HEK293 (cell line): ENCODE data around the gene XDH.

ENCODE experiments used
- CTCF ChIA-PET: fragments of 350-600 bp; formaldehyde crosslinking; extraction: SDS; loops from one replicate; lab custom pipeline; 2021; ENCODE audit warnings: antibody characterized with exemption; lab: Yijun Ruan, JAX
- POLR2A ChIA-PET: fragments of 300-600 bp; formaldehyde crosslinking; extraction: SDS; loops from one replicate; lab custom pipeline; 2020; ENCODE audit warnings: antibody characterized with exemption, inconsistent platforms; lab: Yijun Ruan, JAX
- H3K27ac ChIP-seq: fragments of 200-500 bp; sonication (Bioruptor generic); 2 replicates; pipeline ENCODE4 v1.5.1; 2014; ENCODE audit warnings: low read depth, low read length, control low read depth, inconsistent platforms; ENCODE audit errors: extremely low read depth
- H3K36me3 ChIP-seq, 2 experiments: fragments of 200-500 bp in 1 of 2; sonication (Bioruptor generic) in 1 of 2; 1 replicate in 1 of 2; 2 replicates in 1 of 2; pipeline ENCODE4 v1.5.1; 2014 to 2017; ENCODE audit warnings: inconsistent platforms in 2 of 2, low read length in 2 of 2; ENCODE audit not compliant: control insufficient read depth in 2 of 2, insufficient read depth in 1 of 2
- H3K4me1 ChIP-seq: fragments of 200-500 bp; sonication (Bioruptor generic); 2 replicates; pipeline ENCODE4 v1.5.1; 2014; ENCODE audit warnings: mild to moderate bottlenecking, low read length, inconsistent platforms; ENCODE audit not compliant: control insufficient read depth, insufficient read depth
- H3K4me3 ChIP-seq: 2 replicates; pipeline ENCODE4 v1.5.1; 2011; ENCODE audit warnings: low read depth, mild to moderate bottlenecking, control low read depth, low read length, moderate library complexity
- H3K9me3 ChIP-seq: fragments of 200-500 bp; sonication (Bioruptor generic); 2 replicates; pipeline ENCODE4 v1.5.1; 2014; ENCODE audit warnings: low read depth, low read length, inconsistent platforms; ENCODE audit not compliant: control insufficient read depth, insufficient read depth
- HOXD13 ChIP-seq: sonication (generic); formaldehyde crosslinking; IDR thresholded peaks from 2 replicates; pipeline ENCODE4 v1.8.0; 2022; ENCODE audit warnings: missing genetic modification reagents, borderline replicate concordance
- KLF7 ChIP-seq: fragments of 450-650 bp; formaldehyde crosslinking; IDR thresholded peaks from 2 replicates; pipeline ENCODE4 v1.5.1; 2016; ENCODE audit warnings: missing biosample characterization, missing genetic modification characterization, borderline replicate concordance
- MZF1 ChIP-seq: fragments of 450-650 bp; formaldehyde crosslinking; IDR thresholded peaks from 2 replicates; pipeline ENCODE4 v1.5.1; 2017; ENCODE audit warnings: missing biosample characterization, missing genetic modification characterization, borderline replicate concordance
- PRDM1 ChIP-seq: fragments of 450-650 bp; formaldehyde crosslinking; IDR thresholded peaks from 2 replicates; pipeline ENCODE4; 2016; ENCODE audit warnings: missing biosample characterization, missing genetic modification characterization
- SETDB1 ChIP-seq: IDR thresholded peaks from one replicate; pipeline ENCODE4 v1.6.1; 2017; ENCODE audit warnings: mild to moderate bottlenecking, low read length, moderate library complexity, mixed read lengths; ENCODE audit not compliant: insufficient read length
- YY2 ChIP-seq: fragments of 450-650 bp; formaldehyde crosslinking; IDR thresholded peaks from 2 replicates; pipeline ENCODE4 v1.5.1; 2016; ENCODE audit warnings: missing biosample characterization, missing genetic modification characterization
- ZBTB21 ChIP-seq: fragments of 450-650 bp; formaldehyde crosslinking; IDR thresholded peaks from 2 replicates; pipeline ENCODE4 v1.5.1; 2017; ENCODE audit warnings: missing biosample characterization, missing genetic modification characterization
- ZFP69B ChIP-seq: fragments of 450-650 bp; formaldehyde crosslinking; IDR thresholded peaks from 2 replicates; pipeline ENCODE4 v1.5.1; 2016; ENCODE audit warnings: missing biosample characterization, missing genetic modification characterization
- ZNF114 ChIP-seq: fragments of 450-650 bp; formaldehyde crosslinking; IDR thresholded peaks from 2 replicates; pipeline ENCODE4 v1.5.0; 2017; ENCODE audit warnings: missing biosample characterization, missing genetic modification characterization
- ZNF19 ChIP-seq: fragments of 450-650 bp; formaldehyde crosslinking; IDR thresholded peaks from 2 replicates; pipeline ENCODE4; 2016; ENCODE audit warnings: missing biosample characterization, missing genetic modification characterization, low read depth
- ZNF214 ChIP-seq: fragments of 450-650 bp; formaldehyde crosslinking; IDR thresholded peaks from 2 replicates; pipeline ENCODE4 v1.5.1; 2017; ENCODE audit warnings: missing biosample characterization, mild to moderate bottlenecking, missing genetic modification characterization, borderline replicate concordance
- ZNF223 ChIP-seq: fragments of 450-650 bp; formaldehyde crosslinking; IDR thresholded peaks from 2 replicates; pipeline ENCODE4 v1.5.1; 2016; ENCODE audit warnings: missing biosample characterization, missing genetic modification characterization
- ZNF394 ChIP-seq: fragments of 450-650 bp; formaldehyde crosslinking; IDR thresholded peaks from 2 replicates; pipeline ENCODE4 v1.5.1; 2016; ENCODE audit warnings: missing biosample characterization, missing genetic modification characterization, mild to moderate bottlenecking, moderate library complexity, borderline replicate concordance
- ZNF571 ChIP-seq: fragments of 450-650 bp; formaldehyde crosslinking; IDR thresholded peaks from 2 replicates; pipeline ENCODE4 v1.5.0; 2017; ENCODE audit warnings: missing biosample characterization, missing genetic modification characterization
- ZNF585B ChIP-seq: fragments of 450-650 bp; formaldehyde crosslinking; IDR thresholded peaks from 2 replicates; pipeline ENCODE4 v1.5.1; 2016; ENCODE audit warnings: missing biosample characterization, missing genetic modification characterization
- ZNF701 ChIP-seq: fragments of 450-650 bp; formaldehyde crosslinking; IDR thresholded peaks from 2 replicates; pipeline ENCODE4 v1.5.1; 2016; ENCODE audit warnings: missing biosample characterization, missing genetic modification characterization
- ZSCAN16 ChIP-seq: fragments of 450-650 bp; formaldehyde crosslinking; IDR thresholded peaks from 2 replicates; pipeline ENCODE4 v1.5.1; 2016; ENCODE audit warnings: missing biosample characterization, missing genetic modification characterization
- ZSCAN23 ChIP-seq: fragments of 450-650 bp; formaldehyde crosslinking; IDR thresholded peaks from 2 replicates; pipeline ENCODE4 v1.5.1; 2016; ENCODE audit warnings: missing biosample characterization, missing genetic modification characterization
- ZSCAN30 ChIP-seq: fragments of 450-650 bp; IDR thresholded peaks from 2 replicates; pipeline ENCODE4 v1.5.1; 2018; ENCODE audit warnings: missing biosample characterization, mild to moderate bottlenecking, missing genetic modification characterization, moderate library complexity
- TF ChIP-seq, protein P1 (sequence below): fragments of 450-650 bp; formaldehyde crosslinking; IDR thresholded peaks from 2 replicates; pipeline ENCODE4 v1.5.1; 2016; ENCODE audit warnings: missing biosample characterization, missing genetic modification characterization
- TF ChIP-seq, protein P2 (sequence below): fragments of 450-650 bp; formaldehyde crosslinking; IDR thresholded peaks from 2 replicates; pipeline ENCODE4 v1.5.1; 2016; ENCODE audit warnings: missing biosample characterization, missing genetic modification characterization
- TF ChIP-seq, protein P3 (sequence below): fragments of 450-650 bp; formaldehyde crosslinking; IDR thresholded peaks from 2 replicates; pipeline ENCODE4 v1.5.1; 2016; ENCODE audit warnings: missing biosample characterization, missing genetic modification characterization
- TF ChIP-seq, protein P4 (sequence below): fragments of 450-650 bp; formaldehyde crosslinking; optimal IDR thresholded peaks from 2 replicates; pipeline ENCODE3; 2016; ENCODE audit warnings: missing biosample characterization, mild to moderate bottlenecking, missing genetic modification characterization
- TF ChIP-seq, protein P5 (sequence below): fragments of 450-650 bp; formaldehyde crosslinking; IDR thresholded peaks from 2 replicates; pipeline ENCODE4 v1.5.1; 2016; ENCODE audit warnings: missing biosample characterization, missing genetic modification characterization

The XDH gene

DNA sequence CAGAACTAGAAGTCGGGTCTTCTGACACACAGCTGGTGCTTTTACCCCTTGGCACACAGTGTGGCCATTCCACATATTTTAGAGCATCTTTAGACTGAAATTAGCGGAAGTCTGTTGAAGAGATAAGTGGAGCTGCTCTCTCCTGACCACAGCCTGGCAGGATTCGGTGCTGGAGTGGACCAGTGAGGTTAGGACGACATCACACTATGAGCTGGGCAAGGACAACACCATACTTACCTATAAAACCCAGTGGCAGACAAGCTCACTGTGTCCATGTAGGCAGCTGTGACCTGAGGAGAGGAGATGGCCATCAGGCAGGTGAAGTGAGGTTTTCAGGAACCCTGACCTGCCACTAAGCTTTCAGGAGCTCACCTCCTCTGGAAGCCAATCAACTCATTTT lies 70.1 kb downstream of the XDH start:
- Histone ChIP-seq H3K36me3 (no peaks in the 10 kb centered on the region), H3K9me3 (no peaks in the 10 kb centered on the region), H3K27ac (no peak overlapping the region), H3K4me1 (no peaks in the 10 kb centered on the region)
- ChIA-PET POLR2A (no interaction called here), CTCF (interaction anchor here (0.5 to 2.2 kb wide), 2 partner anchors 11 to 129 kb away, joined by 4 to 12 read pairs; no protein-coding TSS in a partner anchor)
- TF ChIP-seq ZNF19 (tag by site-specific recombination), result no peak
- TF ChIP-seq ZNF571 (tag by site-specific recombination), result no peak
- TF ChIP-seq, protein P1, sequence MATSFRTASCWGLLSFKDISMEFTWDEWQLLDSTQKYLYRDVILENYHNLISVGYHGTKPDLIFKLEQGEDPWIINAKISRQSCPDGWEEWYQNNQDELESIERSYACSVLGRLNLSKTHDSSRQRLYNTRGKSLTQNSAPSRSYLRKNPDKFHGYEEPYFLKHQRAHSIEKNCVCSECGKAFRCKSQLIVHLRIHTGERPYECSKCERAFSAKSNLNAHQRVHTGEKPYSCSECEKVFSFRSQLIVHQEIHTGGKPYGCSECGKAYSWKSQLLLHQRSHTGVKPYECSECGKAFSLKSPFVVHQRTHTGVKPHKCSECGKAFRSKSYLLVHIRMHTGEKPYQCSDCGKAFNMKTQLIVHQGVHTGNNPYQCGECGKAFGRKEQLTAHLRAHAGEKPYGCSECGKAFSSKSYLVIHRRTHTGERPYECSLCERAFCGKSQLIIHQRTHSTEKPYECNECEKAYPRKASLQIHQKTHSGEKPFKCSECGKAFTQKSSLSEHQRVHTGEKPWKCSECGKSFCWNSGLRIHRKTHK (tag by site-specific recombination), result no peak
- TF ChIP-seq, protein P2, sequence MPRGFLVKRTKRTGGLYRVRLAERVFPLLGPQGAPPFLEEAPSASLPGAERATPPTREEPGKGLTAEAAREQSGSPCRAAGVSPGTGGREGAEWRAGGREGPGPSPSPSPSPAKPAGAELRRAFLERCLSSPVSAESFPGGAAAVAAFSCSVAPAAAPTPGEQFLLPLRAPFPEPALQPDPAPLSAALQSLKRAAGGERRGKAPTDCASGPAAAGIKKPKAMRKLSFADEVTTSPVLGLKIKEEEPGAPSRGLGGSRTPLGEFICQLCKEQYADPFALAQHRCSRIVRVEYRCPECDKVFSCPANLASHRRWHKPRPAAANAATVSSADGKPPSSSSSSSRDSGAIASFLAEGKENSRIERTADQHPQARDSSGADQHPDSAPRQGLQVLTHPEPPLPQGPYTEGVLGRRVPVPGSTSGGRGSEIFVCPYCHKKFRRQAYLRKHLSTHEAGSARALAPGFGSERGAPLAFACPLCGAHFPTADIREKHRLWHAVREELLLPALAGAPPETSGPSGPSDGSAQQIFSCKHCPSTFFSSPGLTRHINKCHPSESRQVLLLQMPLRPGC (tag by site-specific recombination), result no peak
- TF ChIP-seq MZF1, result no peak
- TF ChIP-seq ZNF394 (tag by site-specific recombination), result no peak
- no peak for TF ChIP-seq ZNF585B (tag by site-specific recombination)
- TF ChIP-seq ZNF223 (tag by site-specific recombination), result no peak
- TF ChIP-seq SETDB1, result no peak
- no peak for TF ChIP-seq HOXD13 (CRISPR knock-in tag)
- TF ChIP-seq ZSCAN30 (tag by site-specific recombination), result no peak
- TF ChIP-seq, protein P3, sequence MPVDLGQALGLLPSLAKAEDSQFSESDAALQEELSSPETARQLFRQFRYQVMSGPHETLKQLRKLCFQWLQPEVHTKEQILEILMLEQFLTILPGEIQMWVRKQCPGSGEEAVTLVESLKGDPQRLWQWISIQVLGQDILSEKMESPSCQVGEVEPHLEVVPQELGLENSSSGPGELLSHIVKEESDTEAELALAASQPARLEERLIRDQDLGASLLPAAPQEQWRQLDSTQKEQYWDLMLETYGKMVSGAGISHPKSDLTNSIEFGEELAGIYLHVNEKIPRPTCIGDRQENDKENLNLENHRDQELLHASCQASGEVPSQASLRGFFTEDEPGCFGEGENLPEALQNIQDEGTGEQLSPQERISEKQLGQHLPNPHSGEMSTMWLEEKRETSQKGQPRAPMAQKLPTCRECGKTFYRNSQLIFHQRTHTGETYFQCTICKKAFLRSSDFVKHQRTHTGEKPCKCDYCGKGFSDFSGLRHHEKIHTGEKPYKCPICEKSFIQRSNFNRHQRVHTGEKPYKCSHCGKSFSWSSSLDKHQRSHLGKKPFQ (tag by site-specific recombination), result no peak
- TF ChIP-seq, protein P4, sequence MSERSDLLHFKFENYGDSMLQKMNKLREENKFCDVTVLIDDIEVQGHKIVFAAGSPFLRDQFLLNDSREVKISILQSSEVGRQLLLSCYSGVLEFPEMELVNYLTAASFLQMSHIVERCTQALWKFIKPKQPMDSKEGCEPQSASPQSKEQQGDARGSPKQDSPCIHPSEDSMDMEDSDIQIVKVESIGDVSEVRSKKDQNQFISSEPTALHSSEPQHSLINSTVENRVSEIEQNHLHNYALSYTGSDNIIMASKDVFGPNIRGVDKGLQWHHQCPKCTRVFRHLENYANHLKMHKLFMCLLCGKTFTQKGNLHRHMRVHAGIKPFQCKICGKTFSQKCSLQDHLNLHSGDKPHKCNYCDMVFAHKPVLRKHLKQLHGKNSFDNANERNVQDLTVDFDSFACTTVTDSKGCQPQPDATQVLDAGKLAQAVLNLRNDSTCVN, result no peak
- TF ChIP-seq PRDM1 (tag by site-specific recombination), result no peak
- TF ChIP-seq ZBTB21, result no peak
- no peak for TF ChIP-seq ZFP69B (tag by site-specific recombination)
- no peak for TF ChIP-seq ZNF701 (tag by site-specific recombination)
- TF ChIP-seq ZNF214, result no peak
- TF ChIP-seq, all 188 proteins: peak for 0
- H3K4me3 ChIP-seq, result no peak overlapping the region

DNA sequence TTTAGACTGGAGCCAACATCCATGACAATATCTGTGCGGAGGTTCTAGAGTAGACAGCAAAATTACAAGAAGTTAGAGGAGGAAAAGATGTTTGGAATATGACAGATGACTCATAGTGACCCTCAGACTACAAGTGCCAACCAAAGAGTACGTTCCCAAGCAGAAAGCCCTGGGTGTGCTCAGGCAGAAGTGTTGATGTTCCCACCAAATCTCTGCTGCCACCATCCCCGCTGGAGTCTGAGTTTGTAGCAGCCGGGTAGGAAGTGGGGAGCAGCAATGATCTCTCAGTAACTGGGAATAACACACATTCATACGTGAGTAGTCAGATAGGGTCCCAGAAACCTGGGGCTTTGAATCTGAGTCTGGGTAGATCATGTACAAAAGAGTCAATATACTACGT lies 73.2 kb downstream of the XDH start:
- TF ChIP-seq ZNF114 (tag by site-specific recombination), result no peak
- TF ChIP-seq ZSCAN23 (tag by site-specific recombination), result no peak
- TF ChIP-seq ZSCAN16, result no peak
- TF ChIP-seq, protein P5, sequence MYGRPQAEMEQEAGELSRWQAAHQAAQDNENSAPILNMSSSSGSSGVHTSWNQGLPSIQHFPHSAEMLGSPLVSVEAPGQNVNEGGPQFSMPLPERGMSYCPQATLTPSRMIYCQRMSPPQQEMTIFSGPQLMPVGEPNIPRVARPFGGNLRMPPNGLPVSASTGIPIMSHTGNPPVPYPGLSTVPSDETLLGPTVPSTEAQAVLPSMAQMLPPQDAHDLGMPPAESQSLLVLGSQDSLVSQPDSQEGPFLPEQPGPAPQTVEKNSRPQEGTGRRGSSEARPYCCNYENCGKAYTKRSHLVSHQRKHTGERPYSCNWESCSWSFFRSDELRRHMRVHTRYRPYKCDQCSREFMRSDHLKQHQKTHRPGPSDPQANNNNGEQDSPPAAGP, result no peak
- TF ChIP-seq, protein P1 (tag by site-specific recombination), result no peak
- TF ChIP-seq YY2 (tag by site-specific recombination), result no peak
- TF ChIP-seq KLF7, result no peak
- no peak overlapping the region for H3K4me3 ChIP-seq
- no peak overlapping the region for H3K27ac ChIP-seq
- CTCF ChIA-PET, result no interaction called here
- POLR2A ChIA-PET, result no interaction called here
- no peaks in the 10 kb centered on the region for H3K36me3 ChIP-seq
- H3K9me3 ChIP-seq, result no peaks in the 10 kb centered on the region
- H3K4me1 ChIP-seq, result no peaks in the 10 kb centered on the region
